Stimulated activated CD8-positive, alpha-beta memory T cell treated with anti-CD3 and anti-CD28 coated beads, Interleukin-15, amount 100 ng/mL, for 24 hours (primary cell): ENCODE data around the gene LRRC10B.
A peak's percentile ranks its signal among the peaks of the same experiment; 100 is the strongest.
"Not testable (repeated sequence)": the region's sequence is repeated elsewhere in the genome, so short reads cannot be mapped to it uniquely, and the experiment has no call there.

Source experiments
- DNase-seq: peaks from one replicate; pipeline ENCODE4 v3.0.0-alpha.2; 2020; ENCODE audit warnings: low read depth

Gene LRRC10B

GRCh38 chr11:61507962-61508861 lies at the start of gene LRRC10B:
LRRC10B (plus strand) TSS chr11:61508749; CDS start chr11:61508999, 250 bp downstream.
- peak; percentile 6 for DNase-seq

GRCh38 chr11:61460474-61460881 lies 48.1 kb upstream of the LRRC10B start:
- DNase-seq = no peak

GRCh38 chr11:61460986-61461385 lies 47.6 kb upstream of the LRRC10B start:
- no peak for DNase-seq

- DNase-seq = not testable (repeated sequence)
Observed at GRCh38 chr11:61467602-61468001, 40.9 kb upstream of the LRRC10B start.

GRCh38 chr11:61468002-61468401 lies 40.5 kb upstream of the LRRC10B start:
- DNase-seq = no peak

GRCh38 chr11:61472282-61472681 lies 36.3 kb upstream of the LRRC10B start:
- no peak for DNase-seq

GRCh38 chr11:61472868-61473267 lies 35.7 kb upstream of the LRRC10B start:
- no peak for DNase-seq

GRCh38 chr11:61473370-61474012 lies 35.1 kb upstream of the LRRC10B start:
- DNase-seq = no peak

GRCh38 chr11:61474013-61474643 lies 34.4 kb upstream of the LRRC10B start:
- DNase-seq = no peak

- no peak for DNase-seq
Observed at GRCh38 chr11:61475433-61475832, 33.1 kb upstream of the LRRC10B start.

- DNase-seq = no peak
Observed at GRCh38 chr11:61476371-61476770, 32.2 kb upstream of the LRRC10B start.

GRCh38 chr11:61477126-61477525 lies 31.4 kb upstream of the LRRC10B start:
- no peak for DNase-seq

GRCh38 chr11:61477727-61478148 lies 30.8 kb upstream of the LRRC10B start:
- DNase-seq = peak; percentile 35

GRCh38 chr11:61479360-61480058 lies 29.0 kb upstream of the LRRC10B start:
- not testable (repeated sequence) for DNase-seq

- no peak for DNase-seq
Observed at GRCh38 chr11:61480261-61480993, 28.1 kb upstream of the LRRC10B start.

GRCh38 chr11:61480994-61481335 lies 27.6 kb upstream of the LRRC10B start:
- DNase-seq = no peak

GRCh38 chr11:61481806-61482205 lies 26.7 kb upstream of the LRRC10B start:
- no peak for DNase-seq

GRCh38 chr11:61482513-61482912 lies 26.0 kb upstream of the LRRC10B start:
- no peak for DNase-seq

- DNase-seq = no peak
Observed at GRCh38 chr11:61484541-61484940, 24.0 kb upstream of the LRRC10B start.

- no peak for DNase-seq
Observed at GRCh38 chr11:61485080-61485479, 23.5 kb upstream of the LRRC10B start.

- DNase-seq = no peak
Observed at GRCh38 chr11:61486011-61486620, 22.4 kb upstream of the LRRC10B start.
